WTC11 (cell line): ENCODE measurements around the gene CPEB3. TPM values are rescaled to one million over a fixed set of nuclear protein-coding genes. Genes with fewer than 3 reads are reported as not detected.

Experiments
- ATAC-seq: fragments of 200-7000 bp; cut with Tn5 transposase; 2 replicates; pipeline ENCODE4 v1.10.0; 2021; ENCODE audit warnings: mild to moderate bottlenecking, moderate library complexity
- CTCF ChIA-PET: fragments of 300-600 bp; sonication (Branson Sonifier 250); formaldehyde crosslinking; loops from one replicate; lab custom pipeline; 2021; ENCODE audit warnings: antibody characterized with exemption; lab: Charles Lee
- POLR2A ChIA-PET: fragments of 350-600 bp; sonication (Branson Sonifier 250); formaldehyde crosslinking; loops from one replicate; lab custom pipeline; 2021; ENCODE audit warnings: antibody characterized with exemption; lab: Charles Lee
- DNase-seq: peaks from one replicate; pipeline ENCODE4 v3.0.0; 2021; ENCODE audit warnings: low spot score
- H3K27ac Mint-ChIP-seq: 2 replicates; pipeline ENCODE4 v1.8.0; 2021; ENCODE audit warnings: mixed read lengths
- H3K27me3 Mint-ChIP-seq: 2 replicates; pipeline ENCODE4 v1.8.0; 2021; ENCODE audit warnings: low read depth, mild to moderate bottlenecking, moderate library complexity, mixed read lengths
- H3K36me3 Mint-ChIP-seq: 2 replicates; pipeline ENCODE4 v1.8.0; 2021; ENCODE audit warnings: mixed read lengths
- H3K4me1 Mint-ChIP-seq: 2 replicates; pipeline ENCODE4 v1.8.0; 2022; ENCODE audit warnings: mixed read lengths
- H3K4me3 Mint-ChIP-seq: 2 replicates; pipeline ENCODE4 v1.8.0; 2021; ENCODE audit warnings: mild to moderate bottlenecking, moderate library complexity, mixed read lengths
- H3K9me3 Mint-ChIP-seq: 2 replicates; pipeline ENCODE4 v1.8.0; 2021; ENCODE audit warnings: mixed read lengths
- ATF1 ChIP-seq: sonication (generic); formaldehyde crosslinking; IDR thresholded peaks from 2 replicates; pipeline ENCODE4 v1.8.1; 2023; ENCODE audit warnings: mild to moderate bottlenecking, moderate library complexity, missing genetic modification reagents
- CREB1 ChIP-seq: sonication (generic); formaldehyde crosslinking; IDR thresholded peaks from 2 replicates; pipeline ENCODE4 v1.8.0; 2023; ENCODE audit warnings: mild to moderate bottlenecking, missing genetic modification reagents
- FOXJ3 ChIP-seq: sonication (generic); formaldehyde crosslinking; IDR thresholded peaks from 2 replicates; pipeline ENCODE4 v1.9.0; 2021; ENCODE audit warnings: missing genetic modification reagents, mild to moderate bottlenecking, borderline replicate concordance
- HMGA2 ChIP-seq: fragments of 250-450 bp; sonication (Bioruptor Pico); IDR thresholded peaks from 2 replicates; pipeline ENCODE4 v1.4.0; 2021; ENCODE audit warnings: mild to moderate bottlenecking, moderate library complexity
- MYBL2 ChIP-seq: sonication (generic); formaldehyde crosslinking; IDR thresholded peaks from 2 replicates; pipeline ENCODE4 v1.8.1; 2023; ENCODE audit warnings: mild to moderate bottlenecking, moderate library complexity, missing genetic modification reagents
- OVOL2 ChIP-seq: fragments of 250-450 bp; sonication (Bioruptor Pico); IDR thresholded peaks from 2 replicates; pipeline ENCODE4 v1.9.0; 2021; ENCODE audit warnings: mild to moderate bottlenecking, borderline replicate concordance
- SMAD4 ChIP-seq: sonication (generic); formaldehyde crosslinking; IDR thresholded peaks from 2 replicates; pipeline ENCODE4 v1.8.0; 2022; ENCODE audit warnings: mild to moderate bottlenecking, missing genetic modification reagents
- SOX15 ChIP-seq: fragments of 250-450 bp; sonication (Bioruptor Pico); IDR thresholded peaks from 2 replicates; pipeline ENCODE4 v1.9.0; 2021; ENCODE audit warnings: mild to moderate bottlenecking
- ZNF138 ChIP-seq: sonication (generic); formaldehyde crosslinking; conservative IDR thresholded peaks from 2 replicates; pipeline ENCODE4 v1.8.1; 2022; ENCODE audit warnings: mild to moderate bottlenecking, moderate library complexity, missing genetic modification reagents
- ZNF263 ChIP-seq: sonication (generic); formaldehyde crosslinking; IDR thresholded peaks from 2 replicates; pipeline ENCODE4 v1.8.1; 2022; ENCODE audit warnings: low read depth, mild to moderate bottlenecking, moderate library complexity, missing genetic modification reagents
- ZNF416 ChIP-seq: fragments of 250-450 bp; sonication (Bioruptor Pico); IDR thresholded peaks from 2 replicates; pipeline ENCODE4 v1.9.0; 2021; ENCODE audit warnings: mild to moderate bottlenecking, inconsistent platforms
- total RNA-seq: library from RNA; stranded (reverse); gene quantifications from 3 replicates; pipeline ENCODE4 v1.2.3, GENCODE V29; 2021
- TF ChIP-seq, protein P1 (sequence below): sonication (generic); formaldehyde crosslinking; IDR thresholded peaks from 2 replicates; pipeline ENCODE4 v1.8.0; 2022; ENCODE audit warnings: mild to moderate bottlenecking, missing genetic modification reagents
- TF ChIP-seq, protein P2 (sequence below): fragments of 250-450 bp; sonication (Bioruptor Pico); IDR thresholded peaks from 2 replicates; pipeline ENCODE4 v1.9.0; 2021; ENCODE audit warnings: moderate library complexity, mild to moderate bottlenecking, inconsistent platforms, borderline replicate concordance
- TF ChIP-seq, protein P3 (sequence below): sonication (generic); formaldehyde crosslinking; IDR thresholded peaks from 2 replicates; pipeline ENCODE4 v1.8.1; 2022; ENCODE audit warnings: missing genetic modification reagents, borderline replicate concordance
- TF ChIP-seq, protein P4 (sequence below): sonication (generic); formaldehyde crosslinking; IDR thresholded peaks from 2 replicates; pipeline ENCODE4 v1.8.1; 2022; ENCODE audit warnings: mild to moderate bottlenecking, missing genetic modification reagents, moderate library complexity, borderline replicate concordance
- TF ChIP-seq, protein P5 (sequence below): sonication (generic); formaldehyde crosslinking; IDR thresholded peaks from 2 replicates; pipeline ENCODE4 v1.8.1; 2022; ENCODE audit warnings: low read depth, mild to moderate bottlenecking, moderate library complexity, missing genetic modification reagents, borderline replicate concordance

CPEB3 gene
- total RNA-seq, 1 experiment from 2014 or later, result 2.4 TPM

DNA sequence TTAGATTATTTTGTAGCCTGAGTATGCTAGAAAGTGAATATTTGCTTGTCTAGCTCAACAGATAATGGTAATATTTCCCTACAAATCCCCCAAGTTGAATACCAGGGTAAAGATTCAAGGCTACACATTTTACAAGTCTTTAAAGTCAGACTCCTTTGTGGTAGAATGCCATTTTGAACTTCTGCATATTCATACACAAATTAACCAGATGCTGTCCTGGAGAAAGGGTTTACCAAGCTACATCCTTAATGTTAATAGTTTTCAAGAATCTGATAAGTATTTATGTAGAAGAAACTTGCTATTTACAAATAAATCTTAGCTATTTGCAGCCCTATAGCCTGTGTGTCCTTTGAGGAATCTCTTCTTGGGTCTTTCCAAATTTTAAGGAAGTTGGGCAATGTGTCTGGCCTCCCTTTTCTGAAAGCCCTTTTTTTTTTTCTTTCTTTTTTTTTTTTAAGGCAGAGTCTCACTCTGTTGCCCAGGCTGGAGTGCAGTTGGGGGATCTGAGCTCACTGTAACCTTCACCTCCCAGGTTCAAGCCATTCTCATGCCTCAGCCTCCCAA, 82.6 kb downstream of the CPEB3 start:
- POLR2A ChIA-PET, result interaction anchor here (0.6 kb wide), 1 partner anchor 326 kb away, joined by 3 read pairs; no protein-coding TSS in a partner anchor
- Mint-ChIP-seq H3K27ac (no peak overlapping the region), H3K27me3 (no peaks in the 10 kb centered on the region), H3K36me3 (no peaks in the 10 kb centered on the region), H3K4me1 (0 out of 2 replicates have a peak, but pooled peaks cover 3% of the 10 kb centered on the region)
- no peak for DNase-seq
- no peak for TF ChIP-seq FOXJ3 (CRISPR knock-in tag)
- TF ChIP-seq, all 79 proteins: peak for 0
- ATAC-seq, result no peak
- H3K9me3 Mint-ChIP-seq, result no peaks in the 10 kb centered on the region
- CTCF ChIA-PET, result interaction anchor here (0.7 kb wide), 1 partner anchor 9 kb away, joined by 6 read pairs; no protein-coding TSS in a partner anchor
- no peak overlapping the region for H3K4me3 Mint-ChIP-seq

DNA sequence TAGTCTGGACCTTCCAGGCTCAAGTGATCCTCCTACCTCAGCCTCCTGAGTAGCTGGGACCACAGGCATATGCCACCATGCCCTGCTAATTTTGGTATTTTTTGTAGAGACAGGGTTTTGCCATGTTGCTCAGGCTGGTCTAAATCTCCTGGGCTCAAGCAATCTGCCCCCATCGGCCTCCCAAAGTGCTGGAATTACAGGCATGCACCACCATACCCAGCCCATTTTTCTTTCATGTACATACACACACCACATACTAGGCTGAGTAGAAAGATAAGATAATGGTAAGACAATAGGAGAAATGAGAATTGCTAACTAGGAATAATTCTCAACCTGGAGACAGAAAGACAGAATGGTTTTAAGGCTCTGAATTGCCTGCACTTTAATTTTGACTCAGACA, 83.8 kb downstream of the CPEB3 start:
- Mint-ChIP-seq H3K4me3 (no peak overlapping the region), H3K36me3 (no peaks in the 10 kb centered on the region), H3K27ac (no peak overlapping the region), H3K9me3 (no peaks in the 10 kb centered on the region), H3K4me1 (0 out of 2 replicates have a peak, but pooled peaks cover 3% of the 10 kb centered on the region), H3K27me3 (no peaks in the 10 kb centered on the region)
- ATAC-seq (no peak), DNase-seq (no peak)
- TF ChIP-seq ZNF138 (CRISPR knock-in tag) (no peak), CREB1 (no peak), MYBL2 (CRISPR knock-in tag) (no peak), ZNF416 (CRISPR knock-in tag) (no peak), ZNF263 (no peak), SMAD4 (CRISPR knock-in tag) (no peak), HMGA2 (CRISPR knock-in tag) (no peak), OVOL2 (no peak), SOX15 (CRISPR knock-in tag) (no peak)
- TF ChIP-seq, protein P1, sequence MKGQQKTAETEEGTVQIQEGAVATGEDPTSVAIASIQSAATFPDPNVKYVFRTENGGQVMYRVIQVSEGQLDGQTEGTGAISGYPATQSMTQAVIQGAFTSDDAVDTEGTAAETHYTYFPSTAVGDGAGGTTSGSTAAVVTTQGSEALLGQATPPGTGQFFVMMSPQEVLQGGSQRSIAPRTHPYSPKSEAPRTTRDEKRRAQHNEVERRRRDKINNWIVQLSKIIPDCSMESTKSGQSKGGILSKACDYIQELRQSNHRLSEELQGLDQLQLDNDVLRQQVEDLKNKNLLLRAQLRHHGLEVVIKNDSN, result no peak
- TF ChIP-seq, protein P2, sequence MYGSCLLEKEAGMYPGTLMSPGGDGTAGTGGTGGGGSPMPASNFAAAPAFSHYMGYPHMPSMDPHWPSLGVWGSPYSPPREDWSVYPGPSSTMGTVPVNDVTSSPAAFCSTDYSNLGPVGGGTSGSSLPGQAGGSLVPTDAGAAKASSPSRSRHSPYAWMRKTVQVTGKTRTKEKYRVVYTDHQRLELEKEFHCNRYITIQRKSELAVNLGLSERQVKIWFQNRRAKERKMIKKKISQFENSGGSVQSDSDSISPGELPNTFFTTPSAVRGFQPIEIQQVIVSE (CRISPR knock-in tag), result no peak
- TF ChIP-seq, protein P3, sequence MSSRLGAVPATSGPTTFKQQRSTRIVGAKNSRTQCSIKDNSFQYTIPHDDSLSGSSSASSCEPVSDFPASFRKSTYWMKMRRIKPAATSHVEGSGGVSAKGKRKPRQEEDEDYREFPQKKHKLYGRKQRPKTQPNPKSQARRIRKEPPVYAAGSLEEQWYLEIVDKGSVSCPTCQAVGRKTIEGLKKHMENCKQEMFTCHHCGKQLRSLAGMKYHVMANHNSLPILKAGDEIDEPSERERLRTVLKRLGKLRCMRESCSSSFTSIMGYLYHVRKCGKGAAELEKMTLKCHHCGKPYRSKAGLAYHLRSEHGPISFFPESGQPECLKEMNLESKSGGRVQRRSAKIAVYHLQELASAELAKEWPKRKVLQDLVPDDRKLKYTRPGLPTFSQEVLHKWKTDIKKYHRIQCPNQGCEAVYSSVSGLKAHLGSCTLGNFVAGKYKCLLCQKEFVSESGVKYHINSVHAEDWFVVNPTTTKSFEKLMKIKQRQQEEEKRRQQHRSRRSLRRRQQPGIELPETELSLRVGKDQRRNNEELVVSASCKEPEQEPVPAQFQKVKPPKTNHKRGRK, result no peak
- TF ChIP-seq, protein P4, sequence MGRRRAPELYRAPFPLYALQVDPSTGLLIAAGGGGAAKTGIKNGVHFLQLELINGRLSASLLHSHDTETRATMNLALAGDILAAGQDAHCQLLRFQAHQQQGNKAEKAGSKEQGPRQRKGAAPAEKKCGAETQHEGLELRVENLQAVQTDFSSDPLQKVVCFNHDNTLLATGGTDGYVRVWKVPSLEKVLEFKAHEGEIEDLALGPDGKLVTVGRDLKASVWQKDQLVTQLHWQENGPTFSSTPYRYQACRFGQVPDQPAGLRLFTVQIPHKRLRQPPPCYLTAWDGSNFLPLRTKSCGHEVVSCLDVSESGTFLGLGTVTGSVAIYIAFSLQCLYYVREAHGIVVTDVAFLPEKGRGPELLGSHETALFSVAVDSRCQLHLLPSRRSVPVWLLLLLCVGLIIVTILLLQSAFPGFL (CRISPR knock-in tag), result no peak
- ChIA-PET CTCF (interaction anchor here (0.9 kb wide), 1 partner anchor 10 kb away, joined by 3 read pairs; no protein-coding TSS in a partner anchor), POLR2A (interaction anchor here (0.7 kb wide), 1 partner anchor 270 kb away, joined by 3 read pairs; no protein-coding TSS in a partner anchor)

DNA sequence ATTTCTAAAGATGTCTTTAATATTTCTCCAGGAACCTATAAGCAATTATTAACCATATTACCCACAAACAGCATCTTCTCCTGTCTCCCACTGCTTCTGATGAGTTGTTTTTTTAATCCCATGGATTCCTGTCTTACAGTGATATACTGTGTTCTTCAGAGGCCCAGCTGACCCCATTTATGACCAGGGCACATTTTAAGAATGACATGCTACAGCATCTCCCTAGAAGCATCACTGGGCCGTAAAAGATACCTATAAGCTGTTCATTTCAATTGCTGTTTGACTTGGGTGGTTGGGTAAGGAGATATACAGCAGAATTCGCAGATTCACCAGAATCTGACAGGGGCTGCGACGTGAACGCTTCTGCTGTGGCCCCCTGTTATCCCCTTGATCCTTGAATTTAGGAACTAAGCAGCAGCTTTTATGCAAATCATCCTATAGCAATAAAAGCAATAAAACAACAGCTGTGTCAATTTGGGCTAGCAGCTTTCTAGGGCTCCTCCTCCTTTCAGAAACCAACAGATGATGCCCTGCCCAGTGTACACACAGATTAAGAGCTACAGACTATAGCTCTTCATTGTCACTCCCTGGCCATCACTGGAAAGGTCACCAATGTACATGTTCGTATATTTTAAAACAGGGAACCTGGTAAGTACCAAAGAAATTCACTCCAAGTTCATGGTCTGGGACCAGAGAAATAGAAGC, 86.8 kb downstream of the CPEB3 start:
- no peak for TF ChIP-seq ATF1
- TF ChIP-seq, protein P5, sequence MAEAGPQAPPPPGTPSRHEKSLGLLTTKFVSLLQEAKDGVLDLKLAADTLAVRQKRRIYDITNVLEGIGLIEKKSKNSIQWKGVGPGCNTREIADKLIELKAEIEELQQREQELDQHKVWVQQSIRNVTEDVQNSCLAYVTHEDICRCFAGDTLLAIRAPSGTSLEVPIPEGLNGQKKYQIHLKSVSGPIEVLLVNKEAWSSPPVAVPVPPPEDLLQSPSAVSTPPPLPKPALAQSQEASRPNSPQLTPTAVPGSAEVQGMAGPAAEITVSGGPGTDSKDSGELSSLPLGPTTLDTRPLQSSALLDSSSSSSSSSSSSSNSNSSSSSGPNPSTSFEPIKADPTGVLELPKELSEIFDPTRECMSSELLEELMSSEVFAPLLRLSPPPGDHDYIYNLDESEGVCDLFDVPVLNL (CRISPR knock-in tag), result no peak
- Mint-ChIP-seq H3K4me1 (0 out of 2 replicates have a peak, but pooled peaks cover 3% of the 10 kb centered on the region), H3K4me3 (no peak overlapping the region), H3K36me3 (no peaks in the 10 kb centered on the region), H3K27me3 (no peaks in the 10 kb centered on the region), H3K9me3 (no peaks in the 10 kb centered on the region), H3K27ac (no peak overlapping the region)
- CTCF ChIA-PET, result interaction anchor here (0.7 to 1.2 kb wide), 3 partner anchors 87 to 907 kb away, joined by 3 to 4 read pairs (median 3); partner anchors contain the start of genes CPEB3 and MARCHF5
- no peak for DNase-seq
- POLR2A ChIA-PET, result interaction anchor here (0.5 kb wide), 1 partner anchor 42 kb away, joined by 3 read pairs; no protein-coding TSS in a partner anchor
- no peak for ATAC-seq
